ENCODE results near the gene IL21R.

Gene IL21R

DNA sequence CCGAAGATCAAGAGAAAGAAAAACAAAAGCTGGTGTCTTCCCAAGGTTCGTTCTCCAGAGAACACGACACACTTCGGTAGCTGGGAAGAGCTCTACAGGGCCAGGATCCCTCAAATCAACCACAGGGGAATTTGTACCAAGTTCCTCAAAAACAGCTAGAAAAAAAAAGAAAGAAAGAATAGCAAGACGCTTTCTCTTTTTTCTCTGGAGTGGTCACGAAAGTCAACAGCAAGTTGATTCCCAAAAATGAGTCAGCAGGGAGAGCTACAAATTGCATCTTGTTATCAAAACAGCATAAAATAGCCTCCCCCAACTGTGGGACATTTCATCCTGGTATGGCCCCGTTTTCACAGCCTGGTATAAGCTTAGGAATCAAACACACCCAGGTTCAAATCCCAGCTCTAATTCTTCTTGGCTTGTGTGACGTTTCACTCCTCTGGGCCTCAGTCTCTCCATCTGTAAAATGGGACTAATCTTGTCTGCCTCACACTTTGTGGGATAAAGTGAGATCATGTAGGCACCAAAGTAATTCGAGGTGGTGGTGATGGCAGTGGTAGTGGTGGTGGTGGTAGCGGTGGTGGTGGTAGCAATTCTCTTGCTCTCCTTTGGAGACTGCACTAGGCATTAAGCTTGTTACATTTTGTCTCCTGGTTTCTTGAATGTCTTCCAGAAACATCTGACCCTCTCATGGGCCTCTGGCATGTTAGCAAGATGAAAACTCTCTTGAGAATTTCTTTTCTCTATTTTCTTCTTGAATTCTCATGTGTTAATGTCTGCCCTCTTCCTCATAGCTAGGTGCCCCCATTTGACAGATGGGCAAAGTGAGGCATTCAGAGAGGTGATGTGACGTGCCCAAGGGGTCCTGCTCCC is 988 bp upstream of the IL21R start:
- Histone ChIP-seq H3K36me3 (no peaks in the 10 kb centered on the region), H4K20me1 (peaks cover 0 to 24% (median 0%) of the 10 kb centered on the region in 11 experiments; a peak in 5 of 22 replicates), H3K4me2 (peak overlapping the region; percentile 83 to 97 (median 94)), H3K4me1 (peaks cover 86 to 94% (median 90%) of the 10 kb centered on the region in 10 experiments), H3K9me3 (replicated peaks in 1 of 11) (peaks cover 1 to 12% (median 10%) of the 10 kb centered on the region in 11 experiments; a peak in 19 of 22 replicates), H3K9ac (peak overlapping the region in 10 of 11 experiments; percentile 47 to 84 (median 62); a peak in 20 of 22 replicates), H3K27me3 (peaks cover 0 to 17% (median 0%) of the 10 kb centered on the region in 11 experiments; a peak in 6 of 22 replicates), H3K27ac (peak overlapping the region; percentile 31 to 85 (median 68); a peak in 21 of 22 replicates), H3K4me3 (peak overlapping the region in 4 of 10 experiments; percentile 2 to 75 (median 38); a peak in 5 of 20 replicates)
- no peak for TF ChIP-seq Cebpa-rat (IDR thresholded peaks at IDR 0.05)

DNA sequence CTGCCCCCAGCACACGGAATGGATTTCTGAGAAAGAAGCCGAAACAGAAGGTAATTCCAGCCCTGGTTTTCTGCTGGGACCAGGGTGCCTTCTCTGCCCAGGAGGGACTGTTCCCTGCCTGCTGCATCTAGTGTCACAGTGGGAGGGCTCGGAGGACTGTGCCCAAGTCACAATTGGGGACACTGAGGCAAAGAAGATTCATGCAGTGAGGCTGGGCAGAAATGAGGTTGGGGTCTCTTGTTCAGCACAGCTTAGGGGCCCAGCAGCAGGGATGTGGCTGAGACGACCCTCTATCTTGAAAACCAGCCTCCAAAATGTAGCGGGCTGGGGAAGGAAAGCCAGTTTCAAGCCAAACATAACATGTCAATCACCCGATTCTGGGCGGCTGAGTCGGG is 592 bp downstream of the IL21R start:
- TF ChIP-seq Cebpa-rat (IDR thresholded peaks at IDR 0.05): no peak
- Histone ChIP-seq H3K9me3 (replicated peaks in 1 of 11) (no peaks in the 10 kb centered on the region), H3K4me2 (peak overlapping the region; percentile 83 to 97 (median 94)), H3K27ac (peak overlapping the region; percentile 49 to 85 (median 79)), H3K9ac (peak overlapping the region; percentile 50 to 84 (median 75)), H3K27me3 (peaks cover 0 to 17% (median 0%) of the 10 kb centered on the region in 11 experiments; a peak in 6 of 22 replicates), H3K36me3 (peaks cover 0 to 7% (median 0%) of the 10 kb centered on the region in 11 experiments; a peak in 1 of 22 replicates), H3K4me3 (peak overlapping the region; percentile 35 to 75 (median 58); a peak in 19 of 20 replicates), H3K4me1 (peaks cover 93 to 100% (median 99%) of the 10 kb centered on the region in 10 experiments), H4K20me1 (peaks cover 0 to 40% (median 0%) of the 10 kb centered on the region in 11 experiments; a peak in 5 of 22 replicates)

DNA sequence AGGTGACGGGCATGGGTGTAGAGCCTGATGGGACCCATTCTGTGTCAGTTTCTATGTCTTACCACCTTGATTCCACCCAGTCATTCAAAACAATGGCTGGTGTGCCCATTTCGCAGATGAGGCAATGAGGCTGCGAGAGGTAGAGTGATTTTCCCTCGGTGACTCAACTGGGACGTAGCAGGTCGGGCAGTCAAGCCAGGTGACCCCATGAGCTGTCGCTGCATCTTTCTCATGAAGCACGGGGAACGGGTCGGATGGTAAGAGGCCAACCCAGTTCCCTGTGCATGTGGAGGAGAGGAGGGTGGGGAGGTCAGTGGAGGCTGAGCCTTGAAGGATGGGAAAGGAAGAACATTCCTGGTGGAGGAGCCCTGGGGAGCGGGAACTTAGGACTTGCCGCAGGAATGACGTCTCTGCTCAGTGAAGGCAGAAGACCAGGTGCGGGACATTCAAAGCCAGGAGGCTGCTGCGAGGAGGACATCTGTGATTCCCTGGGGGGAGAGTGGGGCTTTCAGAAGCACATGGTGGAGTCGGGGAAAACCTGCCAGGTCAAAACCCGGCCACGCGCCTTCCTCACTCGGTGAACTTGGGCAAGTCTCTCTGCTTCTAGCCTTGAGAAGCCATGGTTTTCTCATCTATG is 1.1 kb downstream of the IL21R start:
- Histone ChIP-seq H3K4me1 (peaks cover 93 to 100% (median 100%) of the 10 kb centered on the region in 10 experiments), H3K27ac (peak overlapping the region; percentile 49 to 85 (median 79)), H3K9ac (peak overlapping the region; percentile 50 to 84 (median 75); a peak in 21 of 22 replicates), H3K4me3 (peak overlapping the region; percentile 35 to 75 (median 58); a peak in 19 of 20 replicates), H3K27me3 (peaks cover 0 to 17% (median 0%) of the 10 kb centered on the region in 11 experiments; a peak in 6 of 22 replicates), H3K4me2 (peak overlapping the region; percentile 83 to 97 (median 94)), H4K20me1 (peaks cover 0 to 44% (median 0%) of the 10 kb centered on the region in 11 experiments; a peak in 5 of 22 replicates), H3K9me3 (replicated peaks in 1 of 11) (no peaks in the 10 kb centered on the region), H3K36me3 (peaks cover 0 to 7% (median 0%) of the 10 kb centered on the region in 11 experiments; a peak in 1 of 22 replicates)
- TF ChIP-seq Cebpa-rat (IDR thresholded peaks at IDR 0.05): no peak

DNA sequence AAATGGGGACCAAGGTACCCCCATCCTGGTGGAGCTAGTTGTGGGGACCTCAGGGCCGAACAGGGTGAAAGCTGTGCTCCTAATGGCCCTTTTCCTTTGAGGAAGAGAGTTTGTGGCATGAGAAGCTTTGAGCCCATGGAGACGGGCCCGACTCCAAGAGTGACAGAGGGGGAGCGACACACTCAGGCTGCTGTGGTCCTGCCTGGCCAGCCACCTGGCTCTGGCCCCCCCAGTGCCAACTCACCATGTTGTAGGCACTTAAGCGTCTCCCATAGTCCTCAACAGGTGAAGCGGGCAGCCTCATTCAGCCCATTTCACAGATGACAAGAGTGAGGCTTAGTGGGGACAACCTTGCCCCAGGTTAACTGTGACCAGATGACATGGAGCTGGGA is 1.6 kb downstream of the IL21R start:
- Histone ChIP-seq H3K27me3 (peaks cover 0 to 17% (median 0%) of the 10 kb centered on the region in 11 experiments; a peak in 6 of 22 replicates), H3K4me2 (peak overlapping the region; percentile 83 to 97 (median 94)), H4K20me1 (peaks cover 0 to 49% (median 0%) of the 10 kb centered on the region in 11 experiments; a peak in 5 of 22 replicates), H3K4me3 (peak overlapping the region in 8 of 10 experiments; percentile 43 to 75 (median 62); a peak in 15 of 20 replicates), H3K27ac (peak overlapping the region in 10 of 11 experiments; percentile 59 to 85 (median 79); a peak in 16 of 22 replicates), H3K9me3 (replicated peaks in 1 of 11) (no peaks in the 10 kb centered on the region), H3K9ac (peak overlapping the region in 10 of 11 experiments; percentile 36 to 84 (median 74); a peak in 19 of 22 replicates), H3K36me3 (peaks cover 0 to 7% (median 0%) of the 10 kb centered on the region in 11 experiments; a peak in 2 of 22 replicates), H3K4me1 (peaks cover 93 to 100% (median 100%) of the 10 kb centered on the region in 10 experiments)
- TF ChIP-seq Cebpa-rat (IDR thresholded peaks at IDR 0.05): no peak

DNA sequence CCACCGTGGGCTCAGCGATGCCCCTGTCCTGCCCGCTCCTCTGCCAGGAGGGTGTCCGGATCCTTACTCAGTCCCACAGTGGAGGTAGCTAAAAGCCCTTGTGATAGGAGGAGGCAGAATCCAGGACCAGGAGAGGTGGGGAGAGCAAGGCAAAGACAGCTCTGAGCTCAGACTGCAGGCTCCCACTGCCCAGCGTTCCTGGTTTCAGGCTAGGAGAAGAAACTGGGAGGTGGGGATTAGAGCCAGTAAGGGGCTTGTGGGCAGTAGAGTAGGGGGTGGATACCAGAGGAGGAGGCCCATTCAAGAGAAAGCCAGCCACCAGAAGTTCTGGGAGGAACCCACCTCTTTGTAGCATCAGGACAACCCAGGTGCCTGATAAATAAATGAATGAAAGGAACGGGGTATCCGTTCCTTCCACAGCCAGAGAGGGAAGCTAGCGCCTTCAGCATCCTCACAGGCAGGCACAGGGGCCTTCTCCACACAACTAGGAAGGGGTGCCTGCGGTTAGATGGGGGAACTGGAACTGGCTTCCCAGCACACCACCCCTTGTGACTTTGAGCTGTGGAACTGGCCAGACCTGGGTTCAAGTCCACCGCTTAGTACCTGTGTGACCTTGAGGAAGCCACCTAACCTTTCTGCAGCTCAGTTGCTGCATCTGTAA is 2.3 kb downstream of the IL21R start:
- H3K9me3 ChIP-seq (replicated peaks in 1 of 11): no peaks in the 10 kb centered on the region
- peak overlapping the region in 5 of 11 experiments; percentile 74 to 85 (median 81); a peak in 7 of 22 replicates for H3K27ac ChIP-seq
- peaks cover 0 to 17% (median 0%) of the 10 kb centered on the region in 11 experiments; a peak in 6 of 22 replicates for H3K27me3 ChIP-seq
- H4K20me1 ChIP-seq: peaks cover 0 to 52% (median 0%) of the 10 kb centered on the region in 11 experiments; a peak in 5 of 22 replicates
- no peak for TF ChIP-seq Cebpa-rat (IDR thresholded peaks at IDR 0.05)
- peak overlapping the region in 8 of 11 experiments; percentile 16 to 84 (median 76); a peak in 11 of 22 replicates for H3K9ac ChIP-seq
- peak overlapping the region in 6 of 10 experiments; percentile 57 to 75 (median 68); a peak in 11 of 20 replicates for H3K4me3 ChIP-seq
- H3K4me2 ChIP-seq: peak overlapping the region; percentile 83 to 97 (median 94)
- H3K4me1 ChIP-seq: peaks cover 86 to 97% (median 95%) of the 10 kb centered on the region in 10 experiments
- H3K36me3 ChIP-seq: peaks cover 0 to 7% (median 0%) of the 10 kb centered on the region in 11 experiments; a peak in 2 of 22 replicates

DNA sequence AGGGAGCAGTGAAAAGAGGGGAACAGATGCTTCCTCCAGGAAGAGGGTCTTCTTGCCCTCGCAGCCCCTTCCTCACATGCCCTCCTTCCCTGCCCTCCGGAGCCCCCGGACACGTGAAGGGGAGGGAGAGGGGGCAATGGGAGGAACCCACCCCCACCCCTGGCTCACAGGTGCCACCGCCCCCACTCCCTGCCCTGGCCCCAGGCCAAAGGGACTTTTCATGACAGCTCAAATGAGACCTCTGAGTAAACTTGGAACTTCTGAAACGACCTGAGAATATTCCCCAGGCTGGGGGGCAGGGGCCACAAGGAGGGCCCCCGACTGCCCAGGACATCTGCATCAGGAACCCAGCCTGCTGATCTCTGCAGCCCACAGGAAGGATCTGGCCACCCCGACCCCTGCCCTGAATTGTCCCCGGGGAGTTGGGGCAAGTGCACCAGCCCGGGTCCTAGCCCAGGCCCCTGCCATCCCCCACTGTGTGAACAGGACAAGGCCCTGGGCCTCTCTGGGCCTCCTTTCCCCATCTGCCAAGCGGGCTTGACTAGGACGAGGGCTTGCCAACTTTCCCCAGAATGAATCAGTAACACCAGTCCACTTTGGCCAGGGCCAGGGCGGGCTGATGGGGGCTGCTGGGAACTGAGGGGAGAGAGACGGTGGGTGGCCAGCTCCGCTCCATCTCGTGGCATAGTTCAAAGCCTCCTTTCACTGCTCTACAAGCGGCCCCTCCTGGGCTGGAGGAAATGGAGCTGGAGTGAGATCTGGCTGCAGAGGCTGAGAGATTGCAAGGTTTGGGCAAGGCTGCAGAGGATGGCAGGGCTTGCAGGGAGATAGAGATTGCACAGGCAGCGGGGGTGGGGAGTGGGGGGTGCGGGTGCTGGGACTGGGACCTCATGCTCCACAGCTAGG is 3.8 kb downstream of the IL21R start:
- H3K4me3 ChIP-seq: peak overlapping the region in 5 of 10 experiments; percentile 20 to 75 (median 59); a peak in 8 of 20 replicates
- H3K4me2 ChIP-seq: peak overlapping the region; percentile 83 to 97 (median 94)
- H3K27me3 ChIP-seq: peaks cover 0 to 17% (median 0%) of the 10 kb centered on the region in 11 experiments; a peak in 6 of 22 replicates
- H3K4me1 ChIP-seq: peaks cover 71 to 97% (median 80%) of the 10 kb centered on the region in 10 experiments
- peaks cover 0 to 52% (median 0%) of the 10 kb centered on the region in 11 experiments; a peak in 6 of 22 replicates for H4K20me1 ChIP-seq
- H3K9ac ChIP-seq: peak overlapping the region in 9 of 11 experiments; percentile 3 to 84 (median 43); a peak in 14 of 22 replicates
- H3K9me3 ChIP-seq (replicated peaks in 1 of 11): peaks cover 0 to 7% (median 0%) of the 10 kb centered on the region in 11 experiments; a peak in 1 of 22 replicates
- peaks cover 0 to 22% (median 0%) of the 10 kb centered on the region in 11 experiments; a peak in 3 of 22 replicates for H3K36me3 ChIP-seq
- H3K27ac ChIP-seq: peak overlapping the region in 7 of 11 experiments; percentile 16 to 38 (median 25); a peak in 7 of 22 replicates
- TF ChIP-seq Cebpa-rat (IDR thresholded peaks at IDR 0.05): no peak

All from BLaER1 treated with 17β-estradiol and CSF1 and Interleukin-3, amounts not matched to agents 10 nM and 100 nM (cell line).